IMR-90 (cell line): ENCODE data around the gene MRPL3. TPM values are rescaled to one million over a fixed set of nuclear protein-coding genes. Genes with fewer than 3 reads are reported as not detected.

Experiments used
- ATAC-seq: fragments of 200-7000 bp; cut with Tn5 transposase; 2 replicates; pipeline ENCODE4 v1.9.1; 2020; ENCODE audit warnings: low read depth, mild to moderate bottlenecking, moderate library complexity
- BruUV-seq: library from RNA; stranded (reverse); fragments of 400-500 nt; replicated peaks from 2 replicates; lab custom pipeline; 2021; lab: Mats Ljungman, UMichigan
- CTCF ChIA-PET: fragments of 300-600 bp; formaldehyde crosslinking; extraction: SDS; loops from one replicate; lab custom pipeline; 2021; ENCODE audit warnings: antibody characterized with exemption; lab: Yijun Ruan, JAX
- POLR2A ChIA-PET: fragments of 300-600 bp; sonication (Branson Sonifier 250); formaldehyde crosslinking; loops from one replicate; lab custom pipeline; 2022; ENCODE audit warnings: antibody characterized with exemption; ENCODE audit not compliant: unreplicated experiment; lab: Charles Lee
- DNase-seq: peaks from one replicate; pipeline ENCODE4 v3.0.0; 2013
- H2AFZ ChIP-seq: replicated peaks from 2 replicates; pipeline ENCODE3; 2013; ENCODE audit warnings: low read length, mild to moderate bottlenecking; ENCODE audit not compliant: poor library complexity
- H2AK5ac ChIP-seq: 2 replicates; pipeline ENCODE4 v1.6.1; 2013; ENCODE audit warnings: low read depth, low read length, inconsistent platforms
- H2AK9ac ChIP-seq: replicated peaks from 2 replicates; pipeline ENCODE3; 2013; ENCODE audit warnings: mild to moderate bottlenecking, low read depth, low read length, moderate library complexity; ENCODE audit not compliant: poor library complexity
- H2BK120ac ChIP-seq: 2 replicates; pipeline ENCODE4 v1.6.1; 2013; ENCODE audit warnings: low read depth, low read length, inconsistent platforms
- H2BK15ac ChIP-seq: 3 replicates; pipeline ENCODE4 v1.6.1; 2013; ENCODE audit warnings: low read depth, low read length, inconsistent platforms
- H2BK20ac ChIP-seq: 2 replicates; pipeline ENCODE4 v1.6.1; 2013; ENCODE audit warnings: low read depth, mild to moderate bottlenecking, inconsistent platforms, low read length, moderate library complexity
- H2BK5ac ChIP-seq: 2 replicates; pipeline ENCODE4 v1.6.1; 2013; ENCODE audit warnings: mild to moderate bottlenecking, low read depth, low read length, inconsistent platforms; ENCODE audit not compliant: poor library complexity, severe bottlenecking
- H3K14ac ChIP-seq: replicated peaks from 2 replicates; pipeline ENCODE4 v1.6.1; 2013; ENCODE audit warnings: low read depth, low read length, inconsistent platforms
- H3K18ac ChIP-seq: 2 replicates; pipeline ENCODE4 v1.6.1; 2013; ENCODE audit warnings: low read depth, low read length, control low read depth
- H3K23ac ChIP-seq: 2 replicates; pipeline ENCODE4 v1.6.1; 2013; ENCODE audit warnings: low read depth, low read length, inconsistent platforms
- H3K27ac ChIP-seq: 2 replicates; pipeline ENCODE4 v1.5.1; 2013; ENCODE audit warnings: mild to moderate bottlenecking, control low read depth, low read length; ENCODE audit not compliant: insufficient read depth
- H3K27me3 ChIP-seq: 2 replicates; pipeline ENCODE4 v1.6.1; 2013; ENCODE audit warnings: low read length; ENCODE audit not compliant: control insufficient read depth, insufficient read depth
- H3K36me3 ChIP-seq: 2 replicates; pipeline ENCODE4 v1.6.1; 2013; ENCODE audit warnings: low read length, mixed read lengths; ENCODE audit not compliant: control insufficient read depth, insufficient read depth
- H3K4ac ChIP-seq: 2 replicates; pipeline ENCODE4 v1.6.1; 2013; ENCODE audit warnings: low read depth, low read length, inconsistent platforms
- H3K4me1 ChIP-seq: 2 replicates; pipeline ENCODE4 v1.6.1; 2013; ENCODE audit warnings: low read length, mixed read lengths; ENCODE audit not compliant: control insufficient read depth, insufficient read depth
- H3K4me2 ChIP-seq: 2 replicates; pipeline ENCODE4 v1.6.1; 2013; ENCODE audit warnings: low read depth, mild to moderate bottlenecking, control low read depth, low read length, moderate library complexity
- H3K4me3 ChIP-seq: 2 replicates; pipeline ENCODE4 v1.5.1; 2013; ENCODE audit warnings: low read depth, mild to moderate bottlenecking, control low read depth, low read length, moderate library complexity; ENCODE audit not compliant: insufficient read depth
- H3K56ac ChIP-seq: 2 replicates; pipeline ENCODE4 v1.6.1; 2013; ENCODE audit warnings: low read length, inconsistent platforms; ENCODE audit not compliant: insufficient read depth; ENCODE audit errors: extremely low read depth
- H3K79me1 ChIP-seq, 2 experiments: 2 replicates each; pipeline ENCODE4 v1.6.1; 2013; ENCODE audit warnings: low read length in 2 of 2, inconsistent platforms in 1 of 2, low read depth in 1 of 2
- H3K9ac ChIP-seq: 2 replicates; pipeline ENCODE4 v1.6.1; 2013; ENCODE audit warnings: low read depth, low read length, control low read depth
- H3K9me1 ChIP-seq: 2 replicates; pipeline ENCODE4 v1.6.1; 2013; ENCODE audit warnings: low read length, inconsistent platforms; ENCODE audit not compliant: insufficient read depth
- H3K9me3 ChIP-seq: 2 replicates; pipeline ENCODE4 v1.6.1; 2013; ENCODE audit warnings: low read length; ENCODE audit not compliant: control insufficient read depth, insufficient read depth
- H4K20me1 ChIP-seq: 2 replicates; pipeline ENCODE4 v1.6.1; 2013; ENCODE audit warnings: low read length, inconsistent platforms; ENCODE audit not compliant: insufficient read depth
- H4K5ac ChIP-seq: 2 replicates; pipeline ENCODE4 v1.6.1; 2013; ENCODE audit warnings: mild to moderate bottlenecking, low read depth, low read length, control low read depth
- H4K8ac ChIP-seq, 2 experiments: 2 replicates each; pipeline ENCODE4 v1.6.1; 2013; ENCODE audit warnings: low read depth in 2 of 2, low read length in 2 of 2, control low read depth in 1 of 2, inconsistent platforms in 1 of 2
- H4K91ac ChIP-seq: 2 replicates; pipeline ENCODE4 v1.6.1; 2013; ENCODE audit warnings: low read depth, low read length, inconsistent platforms; ENCODE audit not compliant: insufficient read depth
- BHLHE40 ChIP-seq: fragments of 150-350 bp; IDR thresholded peaks from 2 replicates; pipeline ENCODE4 v1.6.1; 2016; ENCODE audit warnings: mild to moderate bottlenecking, low read depth, low read length
- CEBPB ChIP-seq: IDR thresholded peaks from 2 replicates; pipeline ENCODE4 v1.6.1; 2012; ENCODE audit warnings: low read depth, low read length, improper control_type of control experiment
- CHD1 ChIP-seq: IDR thresholded peaks from 2 replicates; pipeline ENCODE4 v1.6.1; 2012; ENCODE audit warnings: low read depth, low read length, improper control_type of control experiment
- CTCF ChIP-seq: conservative IDR thresholded peaks from 2 replicates; pipeline ENCODE4 v1.5.1; 2012; ENCODE audit warnings: mild to moderate bottlenecking, low read depth, low read length, improper control_type of control experiment
- ELK1 ChIP-seq: fragments of 150-350 bp; IDR thresholded peaks from 2 replicates; pipeline ENCODE4 v1.6.1; 2016; ENCODE audit warnings: low read depth, mild to moderate bottlenecking, low read length, moderate library complexity, borderline replicate concordance
- FOS ChIP-seq: fragments of 150-350 bp; IDR thresholded peaks from 2 replicates; pipeline ENCODE4 v1.6.1; 2016; ENCODE audit warnings: low read depth, low read length
- MAFK ChIP-seq: IDR thresholded peaks from 2 replicates; pipeline ENCODE4 v1.6.1; 2012; ENCODE audit warnings: low read depth, low read length, improper control_type of control experiment
- MAZ ChIP-seq: IDR thresholded peaks from 2 replicates; pipeline ENCODE4 v1.6.1; 2012; ENCODE audit warnings: low read depth, mild to moderate bottlenecking, low read length, improper control_type of control experiment, moderate library complexity, borderline replicate concordance
- MXI1 ChIP-seq: IDR thresholded peaks from 2 replicates; pipeline ENCODE4 v1.6.1; 2012; ENCODE audit warnings: low read depth, mild to moderate bottlenecking, low read length, moderate library complexity, borderline replicate concordance
- NFE2L2 ChIP-seq: fragments of 150-350 bp; IDR thresholded peaks from 2 replicates; pipeline ENCODE4 v1.6.1; 2016; ENCODE audit warnings: low read depth, mild to moderate bottlenecking, low read length
- POLR2A ChIP-seq: IDR thresholded peaks from 2 replicates; pipeline ENCODE4 v1.6.1; 2012; ENCODE audit warnings: mild to moderate bottlenecking, low read depth, low read length
- RAD21 ChIP-seq: IDR thresholded peaks from 2 replicates; pipeline ENCODE4 v1.6.1; 2012; ENCODE audit warnings: low read length, improper control_type of control experiment
- RCOR1 ChIP-seq: IDR thresholded peaks from 2 replicates; pipeline ENCODE4 v1.6.1; 2012; ENCODE audit warnings: mild to moderate bottlenecking, low read length, improper control_type of control experiment; ENCODE audit not compliant: insufficient replicate concordance
- RFX5 ChIP-seq: IDR thresholded peaks from 2 replicates; pipeline ENCODE4 v1.8.0; 2012; ENCODE audit warnings: low read depth, mild to moderate bottlenecking, low read length, moderate library complexity
- SMC3 ChIP-seq: fragments of 150-350 bp; IDR thresholded peaks from 2 replicates; pipeline ENCODE4 v1.6.1; 2016; ENCODE audit warnings: low read depth, mild to moderate bottlenecking, antibody characterized with exemption, low read length, moderate library complexity
- USF2 ChIP-seq: fragments of 150-350 bp; IDR thresholded peaks from 2 replicates; pipeline ENCODE4 v1.6.1; 2017; ENCODE audit warnings: mild to moderate bottlenecking, antibody characterized with exemption, low read length, low read depth
- WGBS, 2 experiments: methylation state at CpG; one replicate each; pipeline versions ENCODE4 v1.1.5 to v1.1.7; 2013; ENCODE audit warnings: missing lambda C conversion rate in 2 of 2; ENCODE audit not compliant: insufficient read length in 1 of 2; ENCODE audit errors: extremely low coverage in 2 of 2; 5-methylcytosine and 5-hydroxymethylcytosine counted together
- dilution Hi-C: fragments of 300-500 bp; cut with HindIII; formaldehyde crosslinking; loops from one replicate; pipeline ENCODE4 v1.14.3; 2018; ENCODE audit warnings: low sequenced_read_pairs; ENCODE audit not compliant: unreplicated experiment
- in situ Hi-C: fragments of 300-500 bp; cut with MboI; formaldehyde crosslinking; loops from 3 replicates; pipeline ENCODE4 v1.14.3; 2019; ENCODE audit warnings: low sequenced_read_pairs, inconsistent platforms, mixed read lengths
- intact Hi-C: fragments of 100-400 bp; cut with micrococcal nuclease; formaldehyde crosslinking; loops from 2 replicates; pipeline ENCODE4 v1.10.0; 2022
- polyA plus RNA-seq, 3 experiments: library from polyadenylated mRNA; depleted of rRNA; stranded (reverse); fragments of >200 nt; gene quantifications; 2 replicates each; pipeline ENCODE4 v1.2.3, GENCODE V29; 2012; ENCODE audit warnings: low replicate concordance in 1 of 3
- total RNA-seq: library from RNA; depleted of rRNA; stranded (reverse); fragments of >200 nt; gene quantifications from 2 replicates; pipeline ENCODE4 v1.2.3, GENCODE V29; 2012

The MRPL3 gene
- total and polyA plus RNA-seq, 2 of the 4 experiments (the other 2 are of a cell fraction) = 107 to 206 TPM

- BruUV-seq = no TSS peak
- Histone ChIP-seq H2AK9ac (no peak overlapping the region), H2AFZ (no peak overlapping the region), H3K79me1 (no peaks in the 10 kb centered on the region), H3K4me2 (no peak overlapping the region), H3K18ac (no peak overlapping the region), H4K8ac (no peak overlapping the region), H4K20me1 (no peaks in the 10 kb centered on the region), H3K4ac (no peak overlapping the region), H3K9ac (no peak overlapping the region), H3K14ac (no peak overlapping the region), H2BK15ac (no peak overlapping the region), H2AK5ac (no peak overlapping the region), H3K23ac (no peak overlapping the region), H3K56ac (no peak overlapping the region), H4K91ac (no peak overlapping the region), H4K5ac (no peak overlapping the region), H3K36me3 (peaks cover 6% of the 10 kb centered on the region), H3K27ac (no peak overlapping the region), H2BK120ac (no peak overlapping the region), H3K4me1 (no peaks in the 10 kb centered on the region), H2BK20ac (no peak overlapping the region), H2BK5ac (no peak overlapping the region), H3K4me3 (no peak overlapping the region), H3K9me3 (no peaks in the 10 kb centered on the region), H3K9me1 (no peaks in the 10 kb centered on the region), H3K27me3 (no peaks in the 10 kb centered on the region)
- in situ Hi-C loops (no loop called here), dilution Hi-C loops (no loop called here), intact Hi-C loops (no loop called here)
- TF ChIP-seq FOS (no peak), POLR2A (no peak), ELK1 (no peak), USF2 (no peak), MAZ (no peak), CHD1 (no peak), RAD21 (no peak), CTCF (no peak), CEBPB (no peak), MXI1 (no peak), MAFK (no peak), BHLHE40 (no peak), RCOR1 (no peak), SMC3 (no peak), RFX5 (no peak), NFE2L2 (no peak)
- WGBS, 2 experiments = no CpG with 5 or more reads among the region's 3 CpGs
- DNase-seq (no peak), ATAC-seq (no peak)
- CTCF ChIA-PET = interaction anchor here (0.6 kb wide), 1 partner anchor 930 kb away, joined by 4 read pairs; no protein-coding TSS in a partner anchor
- POLR2A ChIA-PET = no interaction called here
Measured at GRCh38 chr3:131458653-131459052, 44.1 kb downstream of the MRPL3 start.
